ENCODE measurements around the gene DDA1.

DNA sequence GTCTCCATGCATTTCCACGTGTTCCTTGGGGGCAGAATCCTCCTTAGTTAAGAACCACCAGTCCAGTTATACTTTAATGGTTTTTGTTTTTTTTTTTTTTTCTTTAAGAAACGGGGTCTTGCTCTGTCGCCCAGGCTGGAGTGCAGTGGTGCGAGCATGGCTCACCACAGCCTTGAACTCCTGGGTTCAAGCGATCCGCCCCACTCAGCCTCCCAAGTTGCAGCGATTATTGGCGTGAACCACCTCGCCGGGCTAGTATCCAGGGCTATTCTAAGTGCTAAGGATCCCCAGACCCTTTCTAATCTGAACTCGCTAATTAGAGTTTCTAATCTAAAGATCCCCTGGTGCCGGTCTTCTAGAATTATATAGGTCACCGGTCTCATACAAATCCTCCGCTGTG is 15.8 kb upstream of the DDA1 start:
- TF ChIP-seq, protein P1, sequence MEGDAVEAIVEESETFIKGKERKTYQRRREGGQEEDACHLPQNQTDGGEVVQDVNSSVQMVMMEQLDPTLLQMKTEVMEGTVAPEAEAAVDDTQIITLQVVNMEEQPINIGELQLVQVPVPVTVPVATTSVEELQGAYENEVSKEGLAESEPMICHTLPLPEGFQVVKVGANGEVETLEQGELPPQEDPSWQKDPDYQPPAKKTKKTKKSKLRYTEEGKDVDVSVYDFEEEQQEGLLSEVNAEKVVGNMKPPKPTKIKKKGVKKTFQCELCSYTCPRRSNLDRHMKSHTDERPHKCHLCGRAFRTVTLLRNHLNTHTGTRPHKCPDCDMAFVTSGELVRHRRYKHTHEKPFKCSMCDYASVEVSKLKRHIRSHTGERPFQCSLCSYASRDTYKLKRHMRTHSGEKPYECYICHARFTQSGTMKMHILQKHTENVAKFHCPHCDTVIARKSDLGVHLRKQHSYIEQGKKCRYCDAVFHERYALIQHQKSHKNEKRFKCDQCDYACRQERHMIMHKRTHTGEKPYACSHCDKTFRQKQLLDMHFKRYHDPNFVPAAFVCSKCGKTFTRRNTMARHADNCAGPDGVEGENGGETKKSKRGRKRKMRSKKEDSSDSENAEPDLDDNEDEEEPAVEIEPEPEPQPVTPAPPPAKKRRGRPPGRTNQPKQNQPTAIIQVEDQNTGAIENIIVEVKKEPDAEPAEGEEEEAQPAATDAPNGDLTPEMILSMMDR (IDR thresholded peaks at IDR 0.05; ENCODE audit: insufficient read depth, low read length, poor library complexity, severe bottlenecking) = no peak
- TF ChIP-seq EZH2phosphoT487 (conservative IDR thresholded peaks at IDR 0.05; ENCODE audit: low read length) = no peak
